Measurements from ENCODE around the gene LRCH1.

The LRCH1 gene

GRCh38 chr13:46621133-46621532 is 68.2 kb downstream of the LRCH1 start:
- TF ChIP-seq CTCF (IDR thresholded peaks at IDR 0.05): no peak

GRCh38 chr13:46621792-46622629 is 69.0 kb downstream of the LRCH1 start:
- TF ChIP-seq CTCF (IDR thresholded peaks at IDR 0.05): no peak

- no peak for TF ChIP-seq CTCF (IDR thresholded peaks at IDR 0.05)
Measured at GRCh38 chr13:46622630-46623256, 69.8 kb downstream of the LRCH1 start.

- TF ChIP-seq CTCF (IDR thresholded peaks at IDR 0.05): no peak
Measured at GRCh38 chr13:46624353-46624752, 71.4 kb downstream of the LRCH1 start.

DNA sequence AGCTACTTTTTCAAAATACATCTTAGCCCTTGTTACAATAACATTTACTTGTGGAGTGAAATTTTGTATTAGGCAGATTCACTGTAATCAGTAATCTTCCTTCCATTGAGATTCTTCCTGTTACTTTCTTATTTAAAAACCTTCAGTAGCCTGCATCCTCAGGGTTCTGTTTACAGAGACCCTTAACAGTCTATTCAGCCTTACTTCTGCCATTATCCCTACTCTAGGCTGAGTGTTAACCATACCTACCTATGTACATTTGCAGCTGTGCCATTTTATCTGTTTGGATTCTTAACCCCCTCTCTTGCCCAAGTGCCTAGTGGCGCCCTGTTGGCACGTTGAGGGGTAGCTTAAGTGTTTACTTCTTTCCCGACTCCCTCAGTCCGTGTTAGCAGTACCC is 71.9 kb downstream of the LRCH1 start:
- no peak for TF ChIP-seq CTCF (IDR thresholded peaks at IDR 0.05)

- no peak for TF ChIP-seq CTCF (IDR thresholded peaks at IDR 0.05)
Measured at GRCh38 chr13:46627462-46627861, 74.5 kb downstream of the LRCH1 start.

DNA sequence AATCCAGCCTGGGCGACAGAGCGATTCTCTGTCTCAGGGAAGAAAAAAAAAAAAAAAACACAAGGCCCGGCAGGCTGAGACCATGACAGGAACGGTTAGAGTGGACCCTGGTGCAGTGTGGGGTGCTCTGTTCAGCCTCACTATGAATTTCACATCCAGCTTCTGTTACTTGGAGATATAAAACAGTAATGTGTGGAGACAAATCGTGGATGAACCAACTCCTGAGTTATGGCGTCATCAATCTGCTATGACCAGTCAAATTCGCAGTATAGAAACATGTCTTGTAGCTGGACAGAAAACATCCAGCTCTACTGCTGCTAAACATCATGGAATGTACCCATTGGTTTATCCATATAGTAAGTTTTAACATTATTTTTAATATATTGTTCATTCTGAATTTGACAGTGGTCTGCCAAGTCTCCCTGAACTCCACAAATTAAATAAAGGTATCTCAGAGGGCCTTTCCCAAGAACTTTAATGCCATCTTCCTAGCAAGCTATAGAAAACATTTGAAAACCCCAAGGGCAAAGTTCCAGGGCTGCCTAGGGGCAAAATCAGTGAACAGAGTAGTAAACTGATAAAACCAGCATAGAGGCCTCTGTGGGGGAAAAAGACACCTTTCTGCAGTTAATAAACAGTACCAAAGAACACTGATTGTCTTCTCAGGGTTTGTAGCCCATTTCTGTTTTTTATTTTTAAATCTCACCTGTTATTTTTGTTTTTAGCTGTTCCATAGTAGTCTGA is 75.8 kb downstream of the LRCH1 start:
- no peak for TF ChIP-seq CTCF (IDR thresholded peaks at IDR 0.05)

Data from LNCAP (cell line).